Measurements from ENCODE around the gene SEMA3G.

SEMA3G gene

DNA sequence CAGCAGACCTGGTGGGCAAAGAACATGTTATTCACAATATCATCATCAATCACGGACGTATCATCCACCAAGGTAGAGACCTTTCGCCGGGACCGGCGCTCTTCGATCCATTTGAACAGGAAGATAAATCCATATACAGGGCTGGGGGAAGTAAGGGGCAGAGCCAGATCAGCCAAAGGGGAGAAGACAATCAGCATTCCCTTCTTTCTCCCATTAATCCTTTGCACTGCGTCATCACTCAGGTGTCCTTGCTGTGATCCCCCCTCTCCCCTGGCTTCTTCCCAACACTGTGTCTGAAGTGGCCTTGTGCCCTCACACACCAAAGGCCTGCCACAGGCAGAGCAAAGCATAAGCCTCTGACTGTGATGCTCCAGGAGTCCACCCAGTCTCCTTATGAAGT is 36.4 kb downstream of the SEMA3G start:
- no peak for DNase-seq

GRCh38 chr3:52407779-52408178 is 37.1 kb downstream of the SEMA3G start:
- DNase-seq: no peak

- DNase-seq: no peak
Observed at GRCh38 chr3:52406791-52407510, 38.0 kb downstream of the SEMA3G start.

DNA sequence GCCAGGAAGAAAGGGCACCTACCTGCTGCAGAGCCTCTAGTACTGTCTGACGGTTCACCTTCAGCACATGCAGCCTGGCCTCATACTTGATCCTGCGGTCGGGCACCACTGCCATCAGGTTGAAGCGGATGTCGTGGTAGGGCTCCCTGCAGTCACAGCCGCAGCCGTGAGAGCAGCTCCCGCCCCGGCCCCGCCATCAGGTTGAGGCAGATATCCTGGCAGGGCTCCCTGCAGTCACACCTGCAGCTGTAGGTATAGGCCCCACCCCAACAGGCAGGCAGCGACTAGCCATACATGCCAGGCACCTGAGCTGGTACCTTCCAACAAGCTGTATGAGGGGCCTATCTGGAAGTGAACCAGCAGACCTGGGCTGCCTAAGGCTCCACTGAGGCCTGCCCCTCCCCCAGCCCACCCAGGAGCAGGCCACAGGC is 38.7 kb downstream of the SEMA3G start:
- no peak for DNase-seq

DNA sequence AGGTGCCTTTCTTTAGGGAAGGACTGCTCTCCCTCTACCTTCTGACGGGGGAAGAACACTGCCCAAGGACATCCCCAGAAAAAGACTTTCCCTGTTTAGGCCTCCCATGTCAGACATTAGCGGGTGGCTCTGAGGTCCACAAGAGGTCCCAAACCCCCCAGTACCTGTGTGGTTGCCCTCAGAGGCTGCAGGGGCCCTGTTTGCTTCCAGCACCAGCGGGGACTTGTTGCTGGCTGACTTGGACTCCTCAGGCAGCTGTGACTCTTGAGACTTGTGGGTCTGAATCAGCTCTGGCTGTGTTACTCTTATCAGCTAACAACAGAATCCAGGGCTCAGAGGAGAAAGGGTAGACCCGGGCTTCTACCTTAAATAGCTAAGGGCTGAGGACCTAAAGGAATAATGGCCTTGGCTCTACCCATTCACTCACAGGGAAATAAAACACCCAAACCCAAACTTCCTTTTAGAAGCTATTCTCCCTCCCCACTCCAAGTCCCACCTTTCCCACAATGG is 39.2 kb downstream of the SEMA3G start:
- no peak for DNase-seq

DNA sequence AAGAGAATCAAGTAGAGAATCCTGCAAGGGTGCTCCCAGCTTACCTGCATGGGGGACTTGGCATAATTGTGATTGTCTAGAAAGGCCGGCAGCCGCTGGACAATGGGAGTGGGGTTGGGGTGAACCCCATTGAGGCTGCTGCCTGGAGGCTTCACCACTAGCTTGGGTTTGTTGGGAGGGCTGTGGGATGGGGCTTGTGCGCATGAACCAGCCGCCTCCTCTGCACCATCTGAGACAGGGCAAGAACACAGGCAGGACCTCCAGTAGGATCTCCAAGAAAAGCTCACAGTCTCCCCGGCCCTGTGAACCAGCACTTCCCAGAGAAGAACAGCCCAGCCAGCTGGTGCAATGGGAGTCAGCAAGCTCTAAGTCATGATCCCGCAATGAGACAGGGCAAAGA is 39.8 kb downstream of the SEMA3G start:
- no peak for DNase-seq

DNA sequence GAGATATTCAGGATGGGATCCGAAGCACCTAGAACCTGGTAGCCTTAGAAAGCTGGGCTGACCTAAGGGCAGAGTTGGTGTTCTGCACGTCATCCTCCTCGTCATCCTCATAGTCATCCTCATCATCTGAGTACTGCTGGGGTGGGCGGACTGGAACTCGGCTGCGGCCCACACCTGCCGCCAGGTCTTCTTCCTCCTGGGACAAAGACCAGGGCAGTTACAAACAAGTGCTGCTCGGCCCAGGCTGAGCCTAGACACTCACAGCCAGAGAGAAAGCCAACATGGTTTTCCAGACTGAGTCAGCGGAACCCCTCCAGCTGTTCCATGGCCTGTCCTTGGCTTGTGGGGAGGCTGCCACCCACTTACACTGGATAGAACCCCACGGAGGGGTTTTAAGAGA is 40.5 kb downstream of the SEMA3G start:
- DNase-seq: no peak

DNA sequence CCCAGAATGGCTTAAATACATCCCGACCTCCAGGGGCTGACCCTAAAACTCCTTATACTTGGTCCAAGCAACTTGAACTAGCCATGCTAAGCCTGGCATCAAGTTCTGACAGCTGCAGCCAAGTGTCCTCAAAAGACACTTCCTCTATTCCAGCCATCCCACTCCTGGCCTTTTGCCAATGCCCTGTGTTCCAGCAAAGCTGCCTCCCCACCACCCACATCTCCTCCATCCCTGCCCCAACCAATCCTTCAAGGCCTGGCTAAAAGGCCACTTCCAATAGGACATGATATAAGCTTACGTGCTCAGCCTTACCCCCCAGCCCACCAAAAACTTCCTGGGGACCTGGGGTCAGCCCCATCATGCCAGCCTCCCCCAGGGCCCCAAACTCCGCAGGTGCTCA is 40.9 kb downstream of the SEMA3G start:
- no peak for DNase-seq

DNA sequence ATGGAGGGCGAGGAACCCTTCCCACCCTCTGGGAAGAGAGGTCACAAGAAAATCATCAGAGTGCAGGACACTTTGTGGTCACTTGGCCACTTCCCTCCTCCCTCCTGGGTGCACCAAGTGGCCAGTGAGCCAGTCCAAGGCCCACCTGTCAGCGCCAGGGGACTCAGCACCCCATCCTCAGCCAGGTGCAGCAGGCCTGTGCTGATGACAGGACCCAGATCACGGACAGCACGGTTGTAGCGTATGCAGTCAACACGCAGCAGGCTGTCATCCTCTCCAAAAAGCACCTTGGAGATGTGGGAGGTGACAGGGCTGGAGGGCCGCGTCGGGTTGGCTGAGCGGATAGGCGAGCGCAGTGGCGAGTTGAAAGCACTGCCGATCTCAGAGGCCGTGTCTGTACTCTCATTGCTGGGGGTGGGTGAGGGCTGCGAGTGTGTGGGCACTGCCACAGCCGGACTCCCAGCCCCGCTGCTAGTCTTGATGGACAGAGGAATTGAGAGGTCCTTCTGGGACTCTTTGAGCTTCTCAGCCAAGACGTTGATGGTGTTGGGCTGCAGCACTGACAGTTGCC is 41.5 kb downstream of the SEMA3G start:
- no peak for DNase-seq

DNA sequence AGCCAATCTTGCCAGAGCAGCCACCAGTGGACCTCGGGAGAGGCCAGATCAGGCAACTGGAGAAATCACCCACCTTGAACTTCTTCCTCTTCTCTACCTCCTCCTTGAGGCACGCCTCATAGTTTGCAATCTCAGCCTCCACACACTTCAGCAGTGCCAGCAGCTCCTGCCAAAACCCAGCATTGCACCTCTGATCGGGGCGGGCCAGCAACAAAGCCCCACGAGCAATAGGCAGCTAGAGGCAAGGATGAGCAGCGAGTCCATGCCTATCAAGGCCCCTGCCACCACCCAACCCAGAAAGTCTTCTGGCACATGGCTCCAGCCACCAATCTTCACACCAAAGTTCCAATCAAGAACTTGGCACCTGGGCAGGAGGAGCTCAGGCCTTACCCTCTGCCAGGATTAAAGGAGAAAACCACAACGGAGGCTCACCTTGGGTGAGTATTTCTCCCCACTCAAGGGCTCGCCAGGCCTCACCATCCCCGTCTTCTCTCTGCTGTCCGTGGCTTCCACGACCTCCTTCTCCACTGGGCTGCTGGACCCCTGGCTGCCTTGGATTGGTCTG is 42.1 kb downstream of the SEMA3G start:
- no peak for DNase-seq

DNA sequence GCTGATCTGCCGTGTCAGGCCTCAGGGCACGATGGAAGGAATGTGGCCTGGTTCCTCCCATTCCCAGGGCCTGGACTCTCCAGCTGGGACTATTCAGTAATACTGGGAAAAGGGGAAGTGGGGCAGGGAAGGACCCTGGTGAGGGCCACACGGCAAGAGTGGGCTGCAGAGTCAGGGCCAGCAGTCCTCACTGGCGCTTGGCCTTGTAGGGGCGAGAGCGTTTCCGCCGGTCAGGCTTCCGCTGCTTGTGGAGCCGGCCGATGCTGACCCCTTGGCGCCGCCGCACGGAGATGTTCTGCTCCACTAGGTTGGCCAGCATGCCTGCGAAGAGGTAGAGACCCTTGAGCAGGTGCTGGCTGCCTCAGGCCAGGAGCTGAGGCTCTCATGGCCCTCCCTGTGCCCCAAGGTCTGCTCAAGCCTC is 42.8 kb downstream of the SEMA3G start:
- DNase-seq: no peak

- no peak for DNase-seq
Observed at GRCh38 chr3:52401551-52401950, 43.4 kb downstream of the SEMA3G start.

GRCh38 chr3:52401021-52401420 is 43.9 kb downstream of the SEMA3G start:
- no peak for DNase-seq

DNA sequence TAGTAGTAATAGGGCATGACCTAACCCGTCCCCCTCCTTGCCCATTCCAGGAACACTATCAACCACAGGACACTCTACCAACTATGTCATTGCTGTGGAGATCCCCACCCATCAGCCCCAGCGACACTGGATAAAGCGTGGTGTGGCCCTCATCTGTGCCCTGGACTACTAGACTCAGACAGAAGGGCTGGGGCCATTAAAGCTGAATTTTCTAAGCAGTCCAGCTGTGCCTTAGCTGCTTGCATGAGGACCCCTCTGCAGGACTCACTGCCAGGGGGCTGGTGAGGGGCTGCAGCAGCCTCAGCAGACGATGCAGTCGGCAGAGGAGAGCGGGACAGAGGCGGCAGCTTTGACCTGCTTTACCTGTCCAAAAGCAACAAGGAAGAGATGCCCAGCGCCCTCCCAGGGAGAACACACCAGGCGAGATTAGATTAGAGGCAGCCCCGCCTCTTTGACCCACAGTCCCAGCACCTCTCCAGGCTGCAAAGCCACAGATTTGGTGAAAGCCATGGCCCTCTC is 44.6 kb downstream of the SEMA3G start:
- DNase-seq: no peak

DNA sequence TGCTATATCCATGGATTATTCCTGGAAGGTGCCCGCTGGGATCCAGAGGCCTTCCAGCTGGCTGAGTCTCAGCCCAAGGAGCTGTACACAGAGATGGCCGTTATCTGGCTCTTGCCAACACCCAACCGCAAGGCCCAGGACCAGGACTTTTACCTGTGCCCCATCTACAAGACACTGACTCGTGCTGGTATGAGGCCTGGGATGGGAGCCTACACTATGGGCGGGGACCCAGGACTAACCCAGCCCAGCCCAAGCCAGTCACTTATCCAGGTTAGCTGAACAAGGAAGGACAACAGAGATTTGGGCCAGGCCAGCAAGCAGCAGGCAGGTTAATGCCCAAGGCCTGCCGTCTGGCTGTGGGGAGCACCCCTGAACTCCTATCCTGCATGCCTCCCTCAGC is 45.3 kb downstream of the SEMA3G start:
- no peak for DNase-seq

DNA sequence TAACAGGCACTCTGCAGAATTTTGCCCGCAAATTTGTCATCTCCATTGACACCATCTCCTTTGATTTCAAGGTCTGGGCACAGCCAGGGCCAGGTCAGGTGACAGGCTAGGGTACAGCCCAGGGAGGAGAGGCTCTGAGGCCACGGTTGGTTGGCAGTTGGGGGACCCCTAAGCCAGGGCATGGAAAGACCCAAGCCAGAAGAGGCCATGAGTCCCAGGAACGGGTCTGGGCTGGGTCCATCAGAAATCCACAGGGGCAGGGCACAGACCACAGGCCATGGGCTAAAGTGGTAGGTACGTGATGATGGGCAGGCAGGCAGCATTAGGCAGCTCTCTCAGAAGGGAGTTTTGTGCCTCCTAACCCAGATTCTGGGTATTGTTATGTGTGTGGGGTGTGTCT is 45.8 kb downstream of the SEMA3G start:
- no peak for DNase-seq

GRCh38 chr3:52398670-52399081 is 46.2 kb downstream of the SEMA3G start:
- no peak for DNase-seq

GRCh38 chr3:52397676-52398399 is 47.1 kb downstream of the SEMA3G start:
- no peak for DNase-seq

GRCh38 chr3:52396907-52397591 is 47.9 kb downstream of the SEMA3G start:
- DNase-seq: no peak

- DNase-seq: no peak
Observed at GRCh38 chr3:52396011-52396906, 48.6 kb downstream of the SEMA3G start.

GRCh38 chr3:52395503-52395865 is 49.4 kb downstream of the SEMA3G start:
- no peak for DNase-seq

Data from NCI-H2081 treated with DMSO at 0.1 percent for 48 hours (cell line).